H1 (cell line): ENCODE measurements around the gene MYBPC2. TPM values are rescaled to one million over a fixed set of nuclear protein-coding genes. Genes with fewer than 3 reads are reported as not detected.

Source experiments
- CTCF ChIA-PET: fragments of 300-600 bp; sonication (Branson Sonifier 250); formaldehyde crosslinking; loops from one replicate; lab custom pipeline; 2021; ENCODE audit not compliant: partially characterized antibody; lab: Charles Lee
- POLR2A ChIA-PET: fragments of 300-600 bp; sonication (Branson Sonifier 250); formaldehyde crosslinking; loops from one replicate; lab custom pipeline; 2021; ENCODE audit warnings: inconsistent platforms; ENCODE audit not compliant: partially characterized antibody; lab: Charles Lee
- DNase-seq, 2 experiments: peaks; one replicate each; pipeline versions ENCODE4 v3.0.0 to v3.0.0-alpha.2; 2010 to 2022; ENCODE audit warnings: low spot score in 2 of 2, low read depth in 1 of 2, mixed read lengths in 1 of 2
- FAIRE-seq: peaks from 2 replicates; lab custom pipeline; 2011; peaks lifted over from hg19 to GRCh38; lab: Jason Lieb, UNC
- H2AFZ ChIP-seq: 2 replicates; pipeline ENCODE4 v1.8.1; 2012; ENCODE audit warnings: low read length, inconsistent platforms
- H2AK5ac ChIP-seq: 2 replicates; pipeline ENCODE4 v1.6.1; 2013; ENCODE audit warnings: low read depth, low read length
- H2BK120ac ChIP-seq: replicated peaks from 2 replicates; pipeline ENCODE3; 2013; ENCODE audit warnings: low read depth, low read length, inconsistent platforms
- H2BK12ac ChIP-seq: 2 replicates; pipeline ENCODE4 v1.6.1; 2013; ENCODE audit warnings: low read depth, low read length
- H2BK15ac ChIP-seq: 2 replicates; pipeline ENCODE4 v1.6.1; 2013; ENCODE audit warnings: low read length
- H2BK20ac ChIP-seq: 2 replicates; pipeline ENCODE4 v1.6.1; 2013; ENCODE audit warnings: low read length
- H2BK5ac ChIP-seq: 2 replicates; pipeline ENCODE4 v1.6.1; 2013; ENCODE audit warnings: low read depth, low read length
- H3K14ac ChIP-seq: 2 replicates; pipeline ENCODE4 v1.6.1; 2013; ENCODE audit warnings: inconsistent platforms; ENCODE audit not compliant: insufficient read length
- H3K18ac ChIP-seq: 2 replicates; pipeline ENCODE4 v1.6.1; 2013; ENCODE audit warnings: low read length; ENCODE audit errors: extremely low read depth
- H3K23ac ChIP-seq: 2 replicates; pipeline ENCODE4 v1.6.1; 2013; ENCODE audit warnings: inconsistent platforms; ENCODE audit not compliant: insufficient read length
- H3K23me2 ChIP-seq: 2 replicates; pipeline ENCODE4 v1.6.1; 2013; ENCODE audit warnings: low read depth, low read length
- H3K27ac ChIP-seq: 2 replicates; pipeline ENCODE4 v1.6.1; 2011; ENCODE audit warnings: low read depth, low read length, inconsistent platforms
- H3K27me3 ChIP-seq, 4 experiments: replicated peaks in 1 of 4; 1 replicate in 1 of 4; 2 replicates in 3 of 4; pipeline versions ENCODE4 v1.6.1 to v1.8.1; 2011 to 2013; ENCODE audit warnings: low read length in 3 of 4, mild to moderate bottlenecking in 3 of 4, inconsistent platforms in 2 of 4, mixed read lengths in 2 of 4, moderate library complexity in 1 of 4; ENCODE audit not compliant: control insufficient read depth in 3 of 4, insufficient read depth in 3 of 4; ENCODE audit errors: extremely low read depth in 1 of 4
- H3K36me3 ChIP-seq, 4 experiments: 2 replicates each; pipeline versions ENCODE4 v1.6.1 to v1.8.1; 2011 to 2013; ENCODE audit warnings: mild to moderate bottlenecking in 4 of 4, low read length in 3 of 4, moderate library complexity in 2 of 4, control low read depth in 1 of 4, inconsistent platforms in 1 of 4; ENCODE audit not compliant: insufficient read depth in 4 of 4, control insufficient read depth in 2 of 4
- H3K4ac ChIP-seq: replicated peaks from 2 replicates; pipeline ENCODE3; 2013; ENCODE audit warnings: low read length, low read depth, mixed read lengths, inconsistent platforms; ENCODE audit not compliant: insufficient read length
- H3K4me1 ChIP-seq, 4 experiments: replicated peaks in 1 of 4; 1 replicate in 1 of 4; 2 replicates in 3 of 4; pipeline versions ENCODE4 v1.6.1 to v1.8.1; 2011 to 2013; ENCODE audit warnings: low read length in 3 of 4, inconsistent platforms in 2 of 4, mixed read lengths in 1 of 4; ENCODE audit not compliant: insufficient read depth in 4 of 4, control insufficient read depth in 3 of 4
- H3K4me2 ChIP-seq, 2 experiments: 2 replicates each; pipeline versions ENCODE4 v1.6.1 to v1.8.1; 2011 to 2013; ENCODE audit warnings: low read depth in 2 of 2, low read length in 2 of 2, control low read depth in 1 of 2, inconsistent platforms in 1 of 2, mild to moderate bottlenecking in 1 of 2; ENCODE audit not compliant: insufficient read depth in 1 of 2
- H3K4me3 ChIP-seq, 4 experiments: fragments of 200-600, 300-600 bp in 1 of 4; sonication (generic), shearing (Covaris generic), sonication (Bioruptor Twin) in 1 of 4; 2 replicates each; pipeline versions ENCODE4 v1.5.1 to v1.8.1; 2011 to 2016; ENCODE audit warnings: low read length in 4 of 4, low read depth in 3 of 4, control low read depth in 2 of 4, inconsistent platforms in 2 of 4, mild to moderate bottlenecking in 2 of 4, mixed read lengths in 1 of 4, moderate library complexity in 1 of 4; ENCODE audit not compliant: insufficient read depth in 2 of 4; ENCODE audit errors: extremely low read depth in 1 of 4
- H3K56ac ChIP-seq: replicated peaks from 2 replicates; pipeline ENCODE3; 2013; ENCODE audit warnings: low read depth, mild to moderate bottlenecking, mixed read lengths, low read length, inconsistent platforms; ENCODE audit not compliant: insufficient read length
- H3K79me1 ChIP-seq: 2 replicates; pipeline ENCODE4 v1.6.1; 2013; ENCODE audit warnings: low read depth, low read length, control low read depth
- H3K79me2 ChIP-seq, 2 experiments: 2 replicates each; pipeline versions ENCODE4 v1.6.1 to v1.8.1; 2012 to 2013; ENCODE audit warnings: low read length in 2 of 2, mild to moderate bottlenecking in 2 of 2, inconsistent platforms in 1 of 2; ENCODE audit not compliant: insufficient read depth in 2 of 2, control insufficient read depth in 1 of 2
- H3K9ac ChIP-seq, 4 experiments: replicated peaks in 1 of 4; 1 replicate in 1 of 4; 2 replicates in 3 of 4; pipeline versions ENCODE4 v1.6.1 to v1.8.1; 2011 to 2013; ENCODE audit warnings: low read depth in 3 of 4, low read length in 3 of 4, control low read depth in 2 of 4, mild to moderate bottlenecking in 2 of 4, moderate library complexity in 2 of 4, inconsistent platforms in 1 of 4; ENCODE audit errors: extremely low read depth in 1 of 4
- H3K9me3 ChIP-seq, 2 experiments: 2 replicates each; pipeline versions ENCODE4 v1.6.1 to v1.8.1; 2012 to 2013; ENCODE audit warnings: mild to moderate bottlenecking in 2 of 2, moderate library complexity in 2 of 2, control low read depth in 1 of 2, inconsistent platforms in 1 of 2, low read depth in 1 of 2, low read length in 1 of 2, mixed read lengths in 1 of 2; ENCODE audit not compliant: insufficient read depth in 2 of 2
- H4K20me1 ChIP-seq, 2 experiments: replicated peaks in 1 of 2; 2 replicates each; pipeline versions ENCODE3 to v1.8.1; 2011 to 2013; ENCODE audit warnings: inconsistent platforms in 2 of 2, low read length in 2 of 2, mild to moderate bottlenecking in 1 of 2; ENCODE audit not compliant: insufficient read depth in 2 of 2, control insufficient read depth in 1 of 2
- H4K5ac ChIP-seq: 2 replicates; pipeline ENCODE4 v1.6.1; 2013; ENCODE audit warnings: low read length, low read depth, mixed read lengths, inconsistent platforms; ENCODE audit not compliant: insufficient read length
- H4K8ac ChIP-seq: 2 replicates; pipeline ENCODE4 v1.8.0; 2013; ENCODE audit warnings: mild to moderate bottlenecking, moderate library complexity, low read length, inconsistent platforms; ENCODE audit not compliant: insufficient read depth; ENCODE audit errors: extremely low read depth
- H4K91ac ChIP-seq: replicated peaks from 2 replicates; pipeline ENCODE3; 2013; ENCODE audit warnings: low read length, mixed read lengths, inconsistent platforms; ENCODE audit not compliant: insufficient read length
- CBX8 ChIP-seq: fragments of 300-800, 300-1000 bp; sonication (generic); IDR thresholded peaks from 2 replicates; pipeline ENCODE4 v1.7.1; 2016; ENCODE audit warnings: low read depth, low read length, borderline replicate concordance
- EP300 ChIP-seq, 2 experiments: IDR thresholded peaks; 1 replicate in 1 of 2; 2 replicates in 1 of 2; pipeline ENCODE4 v1.6.1; 2011 to 2012; ENCODE audit warnings: low read depth in 2 of 2, low read length in 2 of 2, mild to moderate bottlenecking in 2 of 2, borderline replicate concordance in 1 of 2, inconsistent platforms in 1 of 2, moderate library complexity in 1 of 2
- EZH2 ChIP-seq: fragments of 200-600 bp; sonication (generic); IDR thresholded peaks from 2 replicates; pipeline ENCODE4 v1.7.1; 2012; ENCODE audit warnings: low read depth, mild to moderate bottlenecking, moderate library complexity, low read length, inconsistent platforms; ENCODE audit not compliant: severe bottlenecking
- KDM4A ChIP-seq: IDR thresholded peaks from one replicate; pipeline ENCODE4 v1.7.1; 2012; ENCODE audit warnings: low read depth, mild to moderate bottlenecking, moderate library complexity, low read length, inconsistent platforms; ENCODE audit not compliant: severe bottlenecking
- NANOG ChIP-seq: IDR thresholded peaks from 2 replicates; pipeline ENCODE4 v1.6.1; 2011; ENCODE audit warnings: low read length, low read depth, mild to moderate bottlenecking, inconsistent platforms; ENCODE audit not compliant: insufficient read depth, poor library complexity, severe bottlenecking
- POLR2AphosphoS5 ChIP-seq: IDR thresholded peaks from 2 replicates; pipeline ENCODE4 v1.6.1; 2011; ENCODE audit warnings: low read depth, low read length
- POU5F1 ChIP-seq: IDR thresholded peaks from 2 replicates; pipeline ENCODE4 v1.6.1; 2011; ENCODE audit warnings: low read depth, mild to moderate bottlenecking, low read length, moderate library complexity
- SAP30 ChIP-seq: fragments of 300-600 bp; sonication (generic); IDR thresholded peaks from 2 replicates; pipeline ENCODE4 v1.7.1; 2012; ENCODE audit warnings: low read length, moderate library complexity, mild to moderate bottlenecking, inconsistent platforms; ENCODE audit not compliant: insufficient read depth, insufficient replicate concordance
- SIX5 ChIP-seq: IDR thresholded peaks from 2 replicates; pipeline ENCODE4 v1.6.1; 2011; ENCODE audit warnings: mild to moderate bottlenecking, low read depth, low read length
- SP4 ChIP-seq: IDR thresholded peaks from 2 replicates; pipeline ENCODE4 v1.6.1; 2012; ENCODE audit warnings: low read length, inconsistent platforms
- SRF ChIP-seq: IDR thresholded peaks from 2 replicates; pipeline ENCODE4 v1.6.1; 2011; ENCODE audit warnings: mild to moderate bottlenecking, low read depth, low read length, moderate library complexity
- TAF7 ChIP-seq: optimal IDR thresholded peaks from 2 replicates; pipeline ENCODE3; 2011; ENCODE audit warnings: low read depth, mild to moderate bottlenecking, inconsistent platforms, low read length, moderate library complexity, borderline replicate concordance
- YY1 ChIP-seq: IDR thresholded peaks from 2 replicates; pipeline ENCODE4 v1.6.1; 2011; ENCODE audit warnings: low read depth, mild to moderate bottlenecking, low read length
- ZNF274 ChIP-seq: IDR thresholded peaks from 2 replicates; pipeline ENCODE4 v1.7.0; 2012; ENCODE audit warnings: low read length, borderline replicate concordance; ENCODE audit errors: extremely low read depth
- WGBS, 2 experiments: shearing (Covaris generic) in 1 of 2; methylation state at CpG; one replicate each; pipeline versions ENCODE4 v1.1.6 to v1.1.7; 2013 to 2015; ENCODE audit warnings: low lambda C conversion rate in 2 of 2, mixed read lengths in 2 of 2, inconsistent platforms in 1 of 2, low coverage in 1 of 2, missing lambda C conversion rate in 1 of 2; ENCODE audit not compliant: insufficient replicate concordance in 2 of 2, insufficient coverage in 1 of 2, insufficient read length in 1 of 2; ENCODE audit errors: extremely low coverage in 1 of 2, missing lambda C conversion rate in 1 of 2; 5-methylcytosine and 5-hydroxymethylcytosine counted together
- polyA plus RNA-seq, 7 experiments: library from polyadenylated mRNA; depleted of rRNA in 3 of 7; stranded (reverse) in 5 of 7; unstranded in 2 of 7; fragments of >200 nt in 5 of 7; fragments of 200-250 nt in 2 of 7; gene quantifications; 1 replicate in 5 of 7; 2 replicates in 1 of 7; 4 replicates in 1 of 7; pipeline versions ENCODE4 v1.2.1 to v1.2.3, GENCODE V29; 2011 to 2013; ENCODE audit warnings: missing spikeins in 2 of 7, mixed read lengths in 2 of 7
- total RNA-seq: library from RNA; stranded (reverse); fragmentation: NEBNext Ultra II Directional; extraction: Animal tissue kit (Norgen Biotek cat#: 25700); gene quantifications from 2 replicates; pipeline ENCODE4 v1.2.1, GENCODE V29; 2021

MYBPC2 gene
- total and polyA plus RNA-seq, 2 of the 8 experiments (the other 6 are each of a cell fraction or from before 2014, with no cell fraction given), result 1.8 to 3.1 TPM

DNA sequence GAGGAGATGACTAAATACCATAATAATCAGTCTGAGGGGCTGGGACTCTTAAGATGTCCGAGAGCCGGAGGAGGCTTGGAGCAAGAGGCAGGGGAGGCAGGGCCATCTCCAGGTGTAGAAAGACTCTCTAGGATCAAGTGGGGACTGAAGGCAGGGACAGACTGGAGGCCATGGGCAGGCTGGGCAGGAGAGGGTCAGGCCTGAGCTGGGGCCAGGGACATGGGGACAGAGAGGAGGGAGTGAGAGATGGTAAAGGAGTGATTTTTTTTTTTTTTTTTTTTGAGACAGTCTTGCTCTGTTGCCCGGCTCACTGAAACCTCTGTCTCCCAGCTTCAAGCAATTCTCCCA is 76.1 kb downstream of the MYBPC2 start:
- peaks cover 0 to 1% of the 10 kb centered on the region in 2 experiments for H4K20me1 ChIP-seq
- WGBS, 2 experiments, result 79% methylated on average over 3 of the region's 3 CpGs; no CpG with 5 or more reads in 1 of the 2 experiments
- no peak overlapping the region for H2AK5ac ChIP-seq
- no peak overlapping the region for H2BK20ac ChIP-seq
- DNase-seq (no peak), FAIRE-seq (no peak)
- no peak overlapping the region for H4K8ac ChIP-seq
- H2BK12ac ChIP-seq, result no peak overlapping the region
- no peak overlapping the region for H3K27ac ChIP-seq
- no peak overlapping the region for H3K23ac ChIP-seq
- H4K5ac ChIP-seq, result no peak overlapping the region
- H3K79me2 ChIP-seq, result no peaks in the 10 kb centered on the region
- CTCF ChIA-PET, result interaction anchor here (0.6 to 4.0 kb wide), 8 partner anchors 10 to 581 kb away, joined by 3 to 17 read pairs (median 5); no protein-coding TSS in a partner anchor
- H2BK120ac ChIP-seq, result no peak overlapping the region
- H3K36me3 ChIP-seq, result no peaks in the 10 kb centered on the region
- no peak overlapping the region for H3K4ac ChIP-seq
- H4K91ac ChIP-seq, result no peak overlapping the region
- H3K27me3 ChIP-seq, result peaks cover 0 to 18% (median 12%) of the 10 kb centered on the region in 4 experiments; a peak in 5 of 7 replicates
- no peaks in the 10 kb centered on the region; the same call in 1 of the 2 replicates for H3K79me1 ChIP-seq
- H3K4me1 ChIP-seq, result peaks cover 0 to 6% (median 3%) of the 10 kb centered on the region in 4 experiments; a peak in 4 of 7 replicates
- H3K4me2 ChIP-seq, result no peak overlapping the region
- no peaks in the 10 kb centered on the region for H3K9me3 ChIP-seq
- H3K23me2 ChIP-seq, result no peaks in the 10 kb centered on the region; the same call in 1 of the 2 replicates
- POLR2A ChIA-PET, result interaction anchor here (1.0 to 2.0 kb wide), 2 partner anchors 8 to 20 kb away, joined by 3 to 4 read pairs; no protein-coding TSS in a partner anchor
- H2BK15ac ChIP-seq, result no peak overlapping the region
- H2BK5ac ChIP-seq, result no peak overlapping the region
- no peak overlapping the region for H3K4me3 ChIP-seq
- no peak overlapping the region for H3K56ac ChIP-seq
- H3K9ac ChIP-seq, result no peak overlapping the region
- no peak overlapping the region for H3K18ac ChIP-seq
- no peak overlapping the region for H2AFZ ChIP-seq
- no peak overlapping the region for H3K14ac ChIP-seq
- no peak for TF ChIP-seq POU5F1
- TF ChIP-seq EZH2, result no peak
- no peak for TF ChIP-seq ZNF274
- no peak for TF ChIP-seq NANOG
- no peak for TF ChIP-seq YY1
- no peak for TF ChIP-seq SIX5
- TF ChIP-seq SP4, result no peak
- no peak for TF ChIP-seq CBX8
- no peak for TF ChIP-seq EP300 (IDR thresholded peaks at IDR 0.05; ENCODE audit: borderline replicate concordance in 1 of 2, low read depth in 2 of 2, low read length in 2 of 2)
- TF ChIP-seq SRF, result no peak
- no peak for TF ChIP-seq TAF7
- TF ChIP-seq KDM4A, result no peak
- TF ChIP-seq POLR2AphosphoS5, result no peak
- TF ChIP-seq SAP30, result no peak
